ENCODE measurements around the gene TMEM131L.

Gene TMEM131L

GRCh38 chr4:153628796-153629315, 162.7 kb downstream of the TMEM131L start:
- no peaks in the 10 kb centered on the region for H3K4me1 ChIP-seq (ENCODE audit: control insufficient read depth, low read length)
- H3K27ac ChIP-seq (ENCODE audit: low read depth, low read length): no peak overlapping the region
- H3K9me2 ChIP-seq (replicated peaks; ENCODE audit: control insufficient read depth, low read length): no peaks in the 10 kb centered on the region
- peaks cover 50% of the 10 kb centered on the region for H3F3A ChIP-seq (ENCODE audit: control insufficient read depth, insufficient read depth)
- no peaks in the 10 kb centered on the region for H3K27me3 ChIP-seq (ENCODE audit: control insufficient read depth, low read length)
- no peak overlapping the region for H3K4me3 ChIP-seq (ENCODE audit: low read length)
- H3K36me3 ChIP-seq (ENCODE audit: control insufficient read depth, low read length): peaks cover 99% of the 10 kb centered on the region
- H3K9me3 ChIP-seq (ENCODE audit: control insufficient read depth, insufficient read depth, low read length): no peaks in the 10 kb centered on the region
- no peak overlapping the region for H3K4me2 ChIP-seq (ENCODE audit: low read length)
- no peaks in the 10 kb centered on the region for H3K79me2 ChIP-seq (ENCODE audit: control insufficient read depth, low read length)
- H4K20me1 ChIP-seq (ENCODE audit: control insufficient read depth, insufficient read depth, low read depth, low read length): peaks cover 4% of the 10 kb centered on the region; the same call in 1 of the 2 replicates
- no peak for TF ChIP-seq CTCF (IDR thresholded peaks at IDR 0.05; ENCODE audit: low read depth, low read length, poor library complexity, severe bottlenecking)
- no peak for TF ChIP-seq EZH2phosphoT487 (IDR thresholded peaks at IDR 0.05; ENCODE audit: borderline replicate concordance, low read length)

DNA sequence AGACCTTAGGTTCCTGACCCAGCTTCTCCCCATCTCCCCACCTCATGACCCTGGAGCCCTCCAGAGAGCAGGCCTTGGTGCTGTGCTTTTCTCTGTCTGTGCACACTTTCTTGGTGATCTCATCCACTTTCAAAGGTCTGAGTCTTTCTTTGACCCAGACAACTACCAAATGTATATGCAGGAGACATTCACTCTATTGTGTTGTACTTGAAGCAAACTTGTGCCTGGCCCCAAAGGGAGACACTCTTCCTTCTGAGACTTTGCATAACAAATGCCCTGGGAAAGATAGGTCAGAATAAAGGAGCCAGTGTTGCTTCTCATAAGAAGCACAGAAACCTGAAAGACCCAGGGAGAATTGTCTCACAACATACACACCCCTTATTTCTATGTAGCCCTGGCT, 163.6 kb downstream of the TMEM131L start:
- no peak overlapping the region for H3K4me2 ChIP-seq (ENCODE audit: low read length)
- H4K20me1 ChIP-seq (ENCODE audit: control insufficient read depth, insufficient read depth, low read depth, low read length): peaks cover 4% of the 10 kb centered on the region; the same call in 1 of the 2 replicates
- TF ChIP-seq CTCF (IDR thresholded peaks at IDR 0.05; ENCODE audit: low read depth, low read length, poor library complexity, severe bottlenecking) (no peak), EZH2phosphoT487 (IDR thresholded peaks at IDR 0.05; ENCODE audit: borderline replicate concordance, low read length) (no peak)
- H3K27ac ChIP-seq (ENCODE audit: low read depth, low read length): no peak overlapping the region
- H3K9me2 ChIP-seq (replicated peaks; ENCODE audit: control insufficient read depth, low read length): no peaks in the 10 kb centered on the region
- H3K79me2 ChIP-seq (ENCODE audit: control insufficient read depth, low read length): no peaks in the 10 kb centered on the region
- no peaks in the 10 kb centered on the region for H3K4me1 ChIP-seq (ENCODE audit: control insufficient read depth, low read length)
- H3K9me3 ChIP-seq (ENCODE audit: control insufficient read depth, insufficient read depth, low read length): no peaks in the 10 kb centered on the region
- no peaks in the 10 kb centered on the region for H3K27me3 ChIP-seq (ENCODE audit: control insufficient read depth, low read length)
- peaks cover 59% of the 10 kb centered on the region for H3F3A ChIP-seq (ENCODE audit: control insufficient read depth, insufficient read depth)
- no peak overlapping the region for H3K4me3 ChIP-seq (ENCODE audit: low read length)
- H3K36me3 ChIP-seq (ENCODE audit: control insufficient read depth, low read length): peaks cover 100% of the 10 kb centered on the region

- Histone ChIP-seq H3K4me2 (ENCODE audit: low read length) (no peak overlapping the region), H3K27me3 (ENCODE audit: control insufficient read depth, low read length) (no peaks in the 10 kb centered on the region), H3K4me1 (ENCODE audit: control insufficient read depth, low read length) (no peaks in the 10 kb centered on the region), H3K79me2 (ENCODE audit: control insufficient read depth, low read length) (no peaks in the 10 kb centered on the region), H3F3A (ENCODE audit: control insufficient read depth, insufficient read depth) (peaks cover 88% of the 10 kb centered on the region), H3K36me3 (ENCODE audit: control insufficient read depth, low read length) (peaks cover 82% of the 10 kb centered on the region), H3K27ac (ENCODE audit: low read depth, low read length) (no peak overlapping the region), H3K4me3 (ENCODE audit: low read length) (no peak overlapping the region), H3K9me2 (replicated peaks; ENCODE audit: control insufficient read depth, low read length) (no peaks in the 10 kb centered on the region), H4K20me1 (ENCODE audit: control insufficient read depth, insufficient read depth, low read depth, low read length) (peaks cover 6% of the 10 kb centered on the region; the same call in 1 of the 2 replicates), H3K9me3 (ENCODE audit: control insufficient read depth, insufficient read depth, low read length) (no peaks in the 10 kb centered on the region)
- TF ChIP-seq EZH2phosphoT487 (IDR thresholded peaks at IDR 0.05; ENCODE audit: borderline replicate concordance, low read length): no peak
- TF ChIP-seq CTCF (IDR thresholded peaks at IDR 0.05; ENCODE audit: low read depth, low read length, poor library complexity, severe bottlenecking): peak; percentile 68
Observed at GRCh38 chr4:153634738-153635353, 168.7 kb downstream of the TMEM131L start.
